GDM1 (cell line): ENCODE measurements around the gene IDUA.

Source experiments
- DNase-seq: peaks from one replicate; lab custom pipeline; 2025; lab: John Stamatoyannopoulos, UW

The IDUA gene

DNA sequence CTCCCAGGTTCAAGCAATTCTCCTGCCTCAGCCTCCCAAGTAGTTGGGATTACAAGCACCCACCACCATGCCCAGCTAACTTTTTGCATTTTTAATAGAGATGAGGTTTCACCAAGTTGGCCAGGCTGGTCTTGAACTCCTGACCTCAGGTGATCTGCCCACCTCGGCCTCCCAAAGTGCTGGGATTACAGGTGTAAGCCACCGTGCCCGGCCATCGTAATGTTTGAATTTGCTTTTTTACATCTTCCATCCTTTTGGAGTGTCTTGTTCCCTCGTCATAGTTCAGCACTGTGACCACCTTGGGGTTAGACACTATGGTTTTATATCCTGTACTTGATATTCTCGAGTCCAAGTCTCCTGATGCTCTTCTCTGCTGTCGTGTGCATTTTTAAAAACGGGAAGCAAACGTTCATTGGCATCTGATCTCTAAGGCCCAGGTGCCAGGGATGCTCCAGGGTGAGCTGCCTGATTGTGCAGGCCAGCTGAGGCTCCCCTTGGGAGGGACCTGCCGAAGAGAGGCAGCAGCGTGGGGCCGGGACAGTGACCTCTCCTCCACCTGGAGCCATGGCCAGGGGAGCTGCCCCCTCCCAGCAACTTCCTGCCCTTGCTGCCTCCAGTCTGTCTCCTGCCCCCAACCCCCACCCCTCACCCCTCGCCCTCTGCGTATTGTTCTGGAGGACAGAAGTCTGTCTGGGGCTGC is 30.2 kb upstream of the IDUA start:
- no peak for DNase-seq

DNA sequence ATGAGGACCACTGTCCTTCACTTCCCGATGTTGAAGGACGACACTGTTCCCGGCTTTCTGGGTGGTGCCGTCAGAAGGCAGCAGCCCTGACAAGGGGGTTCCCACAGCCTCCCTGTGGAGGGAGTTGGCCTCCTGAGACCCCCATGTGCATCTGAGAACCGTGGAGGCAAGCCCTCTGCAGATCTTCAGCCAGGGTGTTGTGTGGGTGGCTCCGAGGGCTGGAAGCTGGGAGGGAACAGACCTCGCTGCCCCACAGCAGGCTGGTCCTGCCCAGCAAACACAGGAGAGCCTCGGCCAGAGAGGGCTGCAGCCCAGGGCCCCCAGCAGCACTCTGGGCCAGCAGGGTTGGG is 29.6 kb upstream of the IDUA start:
- DNase-seq = no peak

DNA sequence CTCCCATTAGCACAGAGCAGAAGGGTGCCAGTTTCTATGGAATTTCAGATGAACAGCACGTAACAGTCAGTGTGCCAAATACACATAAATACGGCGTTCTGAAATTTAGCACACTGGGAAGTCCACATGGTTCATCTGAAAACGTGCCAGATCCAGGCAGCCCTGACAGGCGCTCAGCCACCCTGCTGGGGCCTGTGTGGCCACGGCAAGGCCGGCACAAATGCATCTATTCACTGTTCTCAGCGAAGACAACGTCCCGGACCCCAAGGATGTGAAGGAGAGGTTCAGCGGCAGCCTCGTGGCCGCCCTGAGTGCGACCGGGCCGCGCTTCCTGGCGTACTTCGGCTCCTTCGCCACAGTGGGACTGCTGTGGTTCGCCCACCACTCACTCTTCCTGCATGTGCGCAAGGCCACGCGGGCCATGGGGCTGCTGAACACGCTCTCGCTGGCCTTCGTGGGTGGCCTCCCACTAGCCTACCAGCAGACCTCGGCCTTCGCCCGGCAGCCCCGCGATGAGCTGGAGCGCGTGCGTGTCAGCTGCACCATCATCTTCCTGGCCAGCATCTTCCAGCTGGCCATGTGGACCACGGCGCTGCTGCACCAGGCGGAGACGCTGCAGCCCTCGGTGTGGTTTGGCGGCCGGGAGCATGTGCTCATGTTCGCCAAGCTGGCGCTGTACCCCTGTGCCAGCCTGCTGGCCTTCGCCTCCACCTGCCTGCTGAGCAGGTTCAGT is 29.1 kb upstream of the IDUA start:
- no peak for DNase-seq

DNA sequence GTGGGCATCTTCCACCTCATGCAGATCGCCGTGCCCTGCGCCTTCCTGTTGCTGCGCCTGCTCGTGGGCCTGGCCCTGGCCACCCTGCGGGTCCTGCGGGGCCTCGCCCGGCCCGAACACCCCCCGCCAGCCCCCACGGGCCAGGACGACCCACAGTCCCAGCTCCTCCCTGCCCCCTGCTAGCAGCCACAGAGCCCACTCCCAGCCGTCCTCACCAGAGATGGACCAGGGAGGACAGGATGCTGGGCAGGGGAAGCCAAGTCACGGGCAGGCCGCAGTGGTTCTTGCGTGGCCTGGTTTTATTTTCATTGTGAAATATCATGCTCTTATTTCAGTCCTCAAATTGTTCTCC is 28.6 kb upstream of the IDUA start:
- DNase-seq = no peak

DNA sequence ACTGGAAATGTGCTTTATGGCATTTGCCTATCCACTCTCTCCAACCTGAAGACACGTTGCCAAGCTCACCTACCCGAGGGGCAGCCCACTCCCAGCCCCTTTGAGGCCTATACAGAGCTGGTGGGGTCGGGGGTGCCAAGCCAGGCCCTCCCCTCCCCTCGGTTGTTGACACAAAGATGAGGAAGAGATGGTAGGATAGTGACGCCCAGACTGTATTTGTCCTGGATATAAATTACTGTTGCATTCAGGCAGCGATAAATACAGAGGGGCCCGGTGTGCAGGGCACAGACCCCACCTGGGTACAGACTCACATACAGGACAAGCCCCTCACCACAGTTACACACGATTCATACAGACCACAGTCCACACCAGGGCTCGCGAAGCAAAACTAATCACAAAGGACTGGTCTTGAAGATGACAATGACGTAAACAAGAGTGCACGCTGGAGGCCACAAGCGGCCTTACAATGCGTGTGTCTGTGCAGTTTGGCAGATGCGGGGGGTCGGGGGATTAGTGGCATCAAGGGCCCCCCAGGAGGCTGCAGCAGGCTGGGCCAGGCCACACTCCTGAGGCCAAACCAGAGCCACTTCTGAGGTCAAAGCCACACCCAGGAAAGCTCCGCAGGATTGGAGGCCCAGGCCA is 28.0 kb upstream of the IDUA start:
- DNase-seq = no peak

DNA sequence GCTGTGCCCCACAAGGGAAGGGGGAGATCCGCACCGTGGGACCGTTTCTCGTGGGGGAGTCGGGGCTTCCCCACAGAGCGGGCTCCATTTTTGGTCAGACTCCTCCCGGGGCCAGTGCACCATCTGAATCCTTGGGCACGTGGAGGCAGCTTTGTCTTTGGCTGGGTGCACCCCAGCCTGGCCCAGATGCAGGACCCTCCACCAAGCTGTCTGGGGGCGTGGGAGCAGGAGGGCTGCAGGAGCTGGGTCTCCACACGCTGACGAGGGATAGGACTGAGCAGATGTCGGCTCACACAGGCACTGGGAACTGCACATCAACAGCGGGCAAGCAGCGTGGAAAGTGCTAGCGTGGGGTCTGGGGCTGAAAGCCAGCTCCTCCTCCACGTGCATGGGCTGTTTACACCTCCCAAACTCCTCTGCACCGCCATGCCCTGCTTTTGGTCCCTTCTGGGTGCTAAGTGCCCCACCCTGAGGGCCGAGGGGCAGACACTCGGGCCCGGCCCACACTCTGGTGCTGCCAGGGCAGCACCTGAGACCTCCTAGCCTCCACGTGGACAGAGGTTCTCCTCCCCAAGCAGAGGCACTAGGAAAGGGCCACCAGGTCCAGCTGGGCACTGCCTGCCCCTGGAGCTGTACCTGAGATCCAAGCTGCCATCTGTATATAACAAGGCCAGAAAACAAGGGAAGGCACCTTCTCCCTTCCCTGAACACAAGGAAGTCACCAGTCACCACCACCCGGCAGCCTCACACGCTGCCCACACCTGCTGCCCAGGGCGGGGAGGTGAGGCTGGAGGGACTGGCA is 27.3 kb upstream of the IDUA start:
- no peak for DNase-seq

- DNase-seq = no peak
These were observed 26.7 kb upstream of the IDUA start for GRCh38 chr4:960140-960635.

GRCh38 chr4:960636-961350 is 26.1 kb upstream of the IDUA start:
- no peak for DNase-seq

GRCh38 chr4:961351-962230 is 25.3 kb upstream of the IDUA start:
- no peak for DNase-seq

- DNase-seq = no peak
These were observed 24.3 kb upstream of the IDUA start for GRCh38 chr4:962231-963208.

DNA sequence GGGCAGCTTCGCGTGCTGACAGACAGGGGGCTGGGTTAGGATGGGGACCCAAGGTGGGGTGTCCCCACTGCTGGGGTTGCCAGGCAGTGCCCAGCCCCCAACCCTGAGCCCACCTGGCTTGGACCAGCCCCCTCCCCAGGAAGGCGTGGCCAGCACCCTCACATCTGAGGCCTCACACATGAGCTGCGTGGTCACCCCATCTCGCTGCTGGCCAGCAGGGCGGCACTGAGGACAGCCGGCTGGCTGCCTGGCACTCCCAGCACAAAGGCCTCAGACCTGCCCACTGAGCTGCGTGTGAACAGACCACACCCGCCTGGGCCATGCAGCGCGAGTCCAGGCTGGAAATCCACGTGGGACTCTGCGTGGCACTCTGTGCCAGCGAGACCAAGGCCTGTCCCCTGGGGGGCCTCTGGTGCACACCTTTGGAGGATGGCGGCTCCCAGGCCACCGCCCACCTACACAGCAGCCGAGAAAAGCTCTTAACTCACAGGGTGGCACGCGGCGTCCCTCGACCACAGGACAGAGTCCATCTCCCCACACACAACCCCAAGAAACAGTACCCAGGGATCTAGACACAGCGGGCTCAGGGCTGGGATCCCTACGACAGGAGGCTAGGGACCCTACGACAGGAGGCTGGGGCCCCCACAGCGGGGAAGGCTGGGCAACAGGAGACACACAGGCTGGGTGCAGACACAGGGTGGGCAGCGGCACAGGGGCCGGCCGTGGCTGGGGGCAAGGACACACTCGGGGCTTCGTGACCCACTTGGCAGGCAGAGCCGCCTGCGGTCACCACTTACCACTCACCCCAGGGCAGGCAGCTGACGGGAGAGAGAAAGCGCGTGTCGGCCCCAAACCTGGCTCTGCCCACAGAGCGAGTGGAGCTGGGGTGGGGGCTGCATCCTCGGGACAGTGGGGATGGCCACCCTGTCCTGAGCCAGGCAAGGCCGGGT is 23.3 kb upstream of the IDUA start:
- DNase-seq = no peak

DNA sequence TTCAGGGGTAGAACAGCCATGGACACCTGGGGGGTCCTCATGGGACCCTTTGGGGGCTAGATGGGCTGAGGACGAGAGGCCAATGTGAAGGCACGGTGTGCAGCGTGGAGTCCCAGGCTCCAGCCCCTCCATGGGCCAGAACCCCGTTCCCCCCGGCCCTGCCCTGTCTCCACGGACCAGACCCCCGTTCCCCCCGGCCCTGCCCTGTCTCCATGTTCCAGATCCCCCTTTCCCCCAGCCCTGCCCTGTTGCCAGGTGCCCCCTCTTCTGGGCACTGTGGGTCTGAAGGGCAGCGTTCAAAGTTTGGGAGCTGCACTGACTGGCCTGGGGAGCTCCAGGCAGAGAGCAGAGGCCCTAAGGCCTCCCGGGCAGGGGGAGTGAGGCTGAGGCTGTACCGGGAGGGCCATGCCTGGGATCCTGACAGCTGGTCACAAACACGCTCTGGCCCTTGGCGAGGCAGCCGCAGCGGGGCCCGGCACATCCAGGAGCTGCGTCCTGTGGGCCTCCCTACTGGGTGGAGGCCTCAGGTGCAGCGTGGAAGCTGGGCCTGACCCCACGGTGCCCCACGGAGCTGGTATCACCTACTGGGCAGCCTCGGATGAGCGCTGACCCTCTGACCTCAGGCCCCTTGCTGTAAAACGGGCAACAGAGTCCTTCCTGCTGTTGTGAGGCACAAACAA is 22.4 kb upstream of the IDUA start:
- DNase-seq = no peak

DNA sequence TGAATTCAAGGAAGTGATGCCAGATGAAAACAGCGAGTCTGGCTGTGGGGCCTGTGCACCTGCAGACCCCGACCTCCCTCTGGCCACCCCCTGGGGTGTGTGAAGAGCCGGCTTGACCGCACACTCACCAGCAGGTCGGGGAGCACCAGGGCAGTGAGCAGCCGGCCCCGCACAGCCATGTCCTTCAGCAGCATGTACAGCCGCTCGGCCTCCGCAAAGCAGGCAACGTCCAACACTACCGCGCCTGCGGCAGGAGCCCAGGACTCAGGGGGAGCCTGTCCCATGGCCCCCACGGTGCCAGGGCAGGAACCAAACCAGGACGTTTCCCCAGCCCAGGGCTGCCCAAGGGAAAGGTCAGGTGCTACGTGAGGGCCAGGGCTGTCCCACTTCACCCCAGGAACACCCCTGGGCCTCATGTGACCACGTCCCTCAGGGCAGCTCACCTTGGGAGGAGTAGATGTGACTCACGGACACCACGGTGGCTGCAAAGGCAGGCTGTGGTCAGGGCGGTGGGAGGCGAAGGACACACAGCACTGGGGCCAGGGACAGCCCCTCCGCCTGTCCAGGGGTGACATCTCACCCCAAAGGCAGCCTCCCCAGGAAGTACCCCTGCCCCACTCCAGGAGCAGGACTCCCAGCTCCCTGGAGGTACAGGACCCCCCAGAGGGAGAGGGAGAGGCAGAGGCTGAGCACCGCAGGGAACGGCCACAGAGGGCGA is 21.6 kb upstream of the IDUA start:
- no peak for DNase-seq

DNA sequence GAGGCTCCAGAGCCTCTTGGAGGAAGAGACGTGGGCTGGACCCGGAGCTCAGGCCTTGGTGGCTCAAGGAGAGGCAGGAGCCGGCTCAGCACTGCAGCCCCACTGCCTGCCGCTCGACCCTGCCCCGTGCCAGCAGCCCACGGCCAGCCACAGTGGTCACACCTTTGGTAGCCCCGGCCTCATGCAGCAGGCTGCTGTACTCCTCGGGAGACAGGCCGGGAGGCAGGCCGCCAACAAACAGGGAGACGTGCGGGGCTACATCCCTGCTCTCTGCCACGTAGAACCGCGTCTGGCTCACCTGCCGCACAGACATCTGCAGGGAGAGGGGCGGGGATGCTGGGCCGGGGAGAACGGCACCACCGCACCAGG is 21.1 kb upstream of the IDUA start:
- no peak for DNase-seq

- no peak for DNase-seq
These were observed 20.4 kb upstream of the IDUA start for GRCh38 chr4:966266-967112.
